Measurements from ENCODE around the gene ZBTB5.

ZBTB5 gene

GRCh38 chr9:37421914-37422288 lies 43.3 kb downstream of the ZBTB5 start:
- in situ Hi-C loops (cut with MboI; ENCODE audit: low sequenced_read_pairs, unreplicated experiment), result no loop called here
- no peak for DNase-seq (ENCODE audit: low spot score)
- TF ChIP-seq CTCF (IDR thresholded peaks at IDR 0.05; ENCODE audit: borderline replicate concordance, control extremely low read depth, extremely low read depth, insufficient read depth, missing control alignments), result no peak

GRCh38 chr9:37420271-37421215 lies 44.7 kb downstream of the ZBTB5 start:
- TF ChIP-seq CTCF (IDR thresholded peaks at IDR 0.05; ENCODE audit: borderline replicate concordance, control extremely low read depth, extremely low read depth, insufficient read depth, missing control alignments), result no peak
- DNase-seq (ENCODE audit: low spot score), result no peak
- in situ Hi-C loops (cut with MboI; ENCODE audit: low sequenced_read_pairs, unreplicated experiment), result no loop called here

GRCh38 chr9:37419204-37419603 lies 46.0 kb downstream of the ZBTB5 start:
- no peak for DNase-seq (ENCODE audit: low spot score)
- in situ Hi-C loops (cut with MboI; ENCODE audit: low sequenced_read_pairs, unreplicated experiment), result no loop called here
- no peak for TF ChIP-seq CTCF (IDR thresholded peaks at IDR 0.05; ENCODE audit: borderline replicate concordance, control extremely low read depth, extremely low read depth, insufficient read depth, missing control alignments)

GRCh38 chr9:37417857-37418618 lies 47.2 kb downstream of the ZBTB5 start:
- TF ChIP-seq CTCF (IDR thresholded peaks at IDR 0.05; ENCODE audit: borderline replicate concordance, control extremely low read depth, extremely low read depth, insufficient read depth, missing control alignments), result no peak
- in situ Hi-C loops (cut with MboI; ENCODE audit: low sequenced_read_pairs, unreplicated experiment), result no loop called here
- DNase-seq (ENCODE audit: low spot score), result no peak

- in situ Hi-C loops (cut with MboI; ENCODE audit: low sequenced_read_pairs, unreplicated experiment), result no loop called here
- no peak for TF ChIP-seq CTCF (IDR thresholded peaks at IDR 0.05; ENCODE audit: borderline replicate concordance, control extremely low read depth, extremely low read depth, insufficient read depth, missing control alignments)
- DNase-seq (ENCODE audit: low spot score), result no peak
Measured at GRCh38 chr9:37417252-37417803, 47.9 kb downstream of the ZBTB5 start.

- in situ Hi-C loops (cut with MboI; ENCODE audit: low sequenced_read_pairs, unreplicated experiment), result no loop called here
- peak; percentile 80 for DNase-seq (ENCODE audit: low spot score)
- peak; percentile 84 for TF ChIP-seq CTCF (IDR thresholded peaks at IDR 0.05; ENCODE audit: borderline replicate concordance, control extremely low read depth, extremely low read depth, insufficient read depth, missing control alignments)
Measured at GRCh38 chr9:37415011-37415719, 50.1 kb downstream of the ZBTB5 start.

All from GM13976 (cell line).